Measurements from ENCODE around the gene MID1. TPM values are rescaled to one million over a fixed set of nuclear protein-coding genes. Genes with fewer than 3 reads are reported as not detected.

The MID1 gene
- total RNA-seq, 1 donor from 2014 or later = 31.2 TPM

- Histone ChIP-seq H3K9ac (ENCODE audit: low read length) (no peak overlapping the region), H3K4me3 (ENCODE audit: insufficient read depth, low read depth, low read length) (no peak overlapping the region), H2AFZ (ENCODE audit: low read depth, low read length) (no peak overlapping the region), H3K4me1 (ENCODE audit: insufficient read depth, low read length) (no peaks in the 10 kb centered on the region), H3K36me3 (ENCODE audit: insufficient read depth, low read length) (no peaks in the 10 kb centered on the region), H3K79me2 (ENCODE audit: insufficient read depth, low read length) (no peaks in the 10 kb centered on the region), H4K20me1 (ENCODE audit: insufficient read depth, low read length) (no peaks in the 10 kb centered on the region), H3K27ac (ENCODE audit: low read depth, low read length) (no peak overlapping the region), H3K27me3 (ENCODE audit: insufficient read depth, low read length) (no peaks in the 10 kb centered on the region), H3K9me3 (ENCODE audit: insufficient read depth, low read depth, low read length) (no peaks in the 10 kb centered on the region), H3K4me2 (ENCODE audit: low read length) (no peak overlapping the region)
- Mint-ChIP-seq H3K27ac (ENCODE audit: unreplicated experiment) (no peak overlapping the region), H3K27me3 (ENCODE audit: low read depth, unreplicated experiment) (no peaks in the 10 kb centered on the region), H3K9me3 (ENCODE audit: unreplicated experiment) (no peaks in the 10 kb centered on the region), H3K4me3 (ENCODE audit: unreplicated experiment) (no peak overlapping the region), H3K36me3 (ENCODE audit: low read depth, unreplicated experiment) (no peaks in the 10 kb centered on the region), H3K4me1 (ENCODE audit: low read depth, unreplicated experiment) (no peaks in the 10 kb centered on the region)
- no peak for TF ChIP-seq EZH2 (IDR thresholded peaks at IDR 0.05; ENCODE audit: insufficient read depth, low read length)
- TF ChIP-seq CTCF (IDR thresholded peaks at IDR 0.05; ENCODE audit: insufficient read depth, low read depth, low read length) = no peak
- FAIRE-seq (peak; percentile 17), DNase-seq (ENCODE audit: low read depth) (no peak)
Observed at GRCh38 chrX:10666102-10666501, 45.7 kb upstream of the MID1 start.

- H3K4me2 ChIP-seq (ENCODE audit: low read length) = no peak overlapping the region
- H3K4me1 Mint-ChIP-seq (ENCODE audit: low read depth, unreplicated experiment) = no peaks in the 10 kb centered on the region
- H3K9me3 ChIP-seq (ENCODE audit: insufficient read depth, low read depth, low read length) = no peaks in the 10 kb centered on the region
- H3K4me1 ChIP-seq (ENCODE audit: insufficient read depth, low read length) = no peaks in the 10 kb centered on the region
- H3K27me3 Mint-ChIP-seq (ENCODE audit: low read depth, unreplicated experiment) = no peaks in the 10 kb centered on the region
- H3K9ac ChIP-seq (ENCODE audit: low read length) = no peak overlapping the region
- DNase-seq (ENCODE audit: low read depth) (no peak), FAIRE-seq (no peak)
- TF ChIP-seq EZH2 (IDR thresholded peaks at IDR 0.05; ENCODE audit: insufficient read depth, low read length) (no peak), CTCF (IDR thresholded peaks at IDR 0.05; ENCODE audit: insufficient read depth, low read depth, low read length) (no peak)
- no peak overlapping the region for H3K27ac Mint-ChIP-seq (ENCODE audit: unreplicated experiment)
- no peaks in the 10 kb centered on the region for H3K36me3 Mint-ChIP-seq (ENCODE audit: low read depth, unreplicated experiment)
- H4K20me1 ChIP-seq (ENCODE audit: insufficient read depth, low read length) = no peaks in the 10 kb centered on the region
- no peaks in the 10 kb centered on the region for H3K9me3 Mint-ChIP-seq (ENCODE audit: unreplicated experiment)
- no peak overlapping the region for H3K27ac ChIP-seq (ENCODE audit: low read depth, low read length)
- H3K36me3 ChIP-seq (ENCODE audit: insufficient read depth, low read length) = no peaks in the 10 kb centered on the region
- H3K4me3 ChIP-seq (ENCODE audit: insufficient read depth, low read depth, low read length) = no peak overlapping the region
- no peaks in the 10 kb centered on the region for H3K27me3 ChIP-seq (ENCODE audit: insufficient read depth, low read length)
- no peak overlapping the region for H2AFZ ChIP-seq (ENCODE audit: low read depth, low read length)
- no peak overlapping the region for H3K4me3 Mint-ChIP-seq (ENCODE audit: unreplicated experiment)
- no peaks in the 10 kb centered on the region for H3K79me2 ChIP-seq (ENCODE audit: insufficient read depth, low read length)
Observed at GRCh38 chrX:10665681-10666080, 45.3 kb upstream of the MID1 start.

GRCh38 chrX:10660171-10660570 lies 39.8 kb upstream of the MID1 start:
- H3K4me3 ChIP-seq (ENCODE audit: insufficient read depth, low read depth, low read length) = no peak overlapping the region
- H3K36me3 ChIP-seq (ENCODE audit: insufficient read depth, low read length) = no peaks in the 10 kb centered on the region
- TF ChIP-seq CTCF (IDR thresholded peaks at IDR 0.05; ENCODE audit: insufficient read depth, low read depth, low read length) (no peak), EZH2 (IDR thresholded peaks at IDR 0.05; ENCODE audit: insufficient read depth, low read length) (no peak)
- no peaks in the 10 kb centered on the region for H3K4me1 Mint-ChIP-seq (ENCODE audit: low read depth, unreplicated experiment)
- H3K27ac Mint-ChIP-seq (ENCODE audit: unreplicated experiment) = no peak overlapping the region
- no peak overlapping the region for H3K9ac ChIP-seq (ENCODE audit: low read length)
- no peaks in the 10 kb centered on the region for H3K9me3 Mint-ChIP-seq (ENCODE audit: unreplicated experiment)
- FAIRE-seq = no peak
- no peak overlapping the region for H2AFZ ChIP-seq (ENCODE audit: low read depth, low read length)
- H3K27me3 ChIP-seq (ENCODE audit: insufficient read depth, low read length) = no peaks in the 10 kb centered on the region
- H3K27ac ChIP-seq (ENCODE audit: low read depth, low read length) = no peak overlapping the region
- H4K20me1 ChIP-seq (ENCODE audit: insufficient read depth, low read length) = no peaks in the 10 kb centered on the region
- no peaks in the 10 kb centered on the region for H3K27me3 Mint-ChIP-seq (ENCODE audit: low read depth, unreplicated experiment)
- H3K4me1 ChIP-seq (ENCODE audit: insufficient read depth, low read length) = no peaks in the 10 kb centered on the region
- no peak for DNase-seq (ENCODE audit: low read depth)
- H3K4me2 ChIP-seq (ENCODE audit: low read length) = no peak overlapping the region
- no peaks in the 10 kb centered on the region for H3K9me3 ChIP-seq (ENCODE audit: insufficient read depth, low read depth, low read length)
- H3K36me3 Mint-ChIP-seq (ENCODE audit: low read depth, unreplicated experiment) = no peaks in the 10 kb centered on the region
- no peak overlapping the region for H3K4me3 Mint-ChIP-seq (ENCODE audit: unreplicated experiment)
- no peaks in the 10 kb centered on the region for H3K79me2 ChIP-seq (ENCODE audit: insufficient read depth, low read length)

Measured in astrocyte (in vitro differentiated cells and primary cell).